Measurements from ENCODE around the gene DDB1. TPM values are rescaled to one million over a fixed set of nuclear protein-coding genes. Genes with fewer than 3 reads are reported as not detected.

Gene DDB1
- total and polyA plus RNA-seq, 2 of the 4 experiments (the other 2 are of a cell fraction), result 221 to 412 TPM

DNA sequence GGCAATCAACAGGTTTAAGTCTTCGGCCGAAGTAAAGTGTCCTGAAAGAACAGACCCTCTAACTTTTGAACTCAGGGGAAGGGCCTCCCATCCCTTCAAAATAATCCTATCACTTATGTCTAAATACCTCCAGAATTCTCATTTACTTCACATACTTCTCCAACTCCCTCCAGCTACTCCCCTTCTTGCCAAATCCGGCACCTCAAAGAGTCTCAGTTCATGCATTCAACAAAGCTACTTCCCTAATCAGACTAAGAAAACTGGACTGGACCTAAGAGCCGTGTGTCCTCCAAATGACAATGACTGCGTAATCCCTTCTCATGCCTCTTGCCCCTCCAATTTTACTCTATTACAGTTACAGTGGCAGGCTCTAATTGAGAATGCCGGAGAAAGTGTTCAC is 1.3 kb downstream of the DDB1 start:
- Histone ChIP-seq H2BK20ac (ENCODE audit: low read depth, low read length) (no peak overlapping the region), H3K79me1 (ENCODE audit: low read depth in 1 of 2, low read length in 2 of 2) (peaks cover 13 to 53% of the 10 kb centered on the region in 2 experiments), H2AK9ac (replicated peaks; ENCODE audit: low read depth, low read length, poor library complexity) (peak overlapping the region; percentile 98), H4K8ac (ENCODE audit: low read depth in 2 of 2, low read length in 2 of 2) (no peak overlapping the region), H4K5ac (ENCODE audit: low read depth, low read length) (no peak overlapping the region; the same call in 1 of the 2 replicates), H3K18ac (ENCODE audit: low read depth, low read length) (no peak overlapping the region), H2BK5ac (ENCODE audit: low read depth, low read length, poor library complexity, severe bottlenecking) (peak overlapping the region; percentile 23), H4K91ac (ENCODE audit: insufficient read depth, low read depth, low read length) (no peak overlapping the region), H3K4ac (ENCODE audit: low read depth, low read length) (no peak overlapping the region), H3K4me1 (ENCODE audit: control insufficient read depth, insufficient read depth, low read length) (peaks cover 18% of the 10 kb centered on the region), H4K20me1 (ENCODE audit: insufficient read depth, low read length) (peaks cover 46% of the 10 kb centered on the region), H3K23ac (ENCODE audit: low read depth, low read length) (peak overlapping the region; percentile 72; the same call in 1 of the 2 replicates), H3K9me3 (ENCODE audit: control insufficient read depth, insufficient read depth, low read length) (no peaks in the 10 kb centered on the region), H2AK5ac (ENCODE audit: low read depth, low read length) (no peak overlapping the region), H3K4me3 (ENCODE audit: insufficient read depth, low read depth, low read length) (peak overlapping the region; percentile 92), H3K4me2 (ENCODE audit: low read depth, low read length) (peak overlapping the region; percentile 100), H3K14ac (replicated peaks; ENCODE audit: low read depth, low read length) (0 out of 2 replicates have a peak overlapping the region, but pooled peaks have one; percentile 30), H2AFZ (replicated peaks; ENCODE audit: low read length, poor library complexity) (no peak overlapping the region), H3K56ac (ENCODE audit: extremely low read depth, insufficient read depth, low read length) (no peak overlapping the region; the same call in 1 of the 2 replicates), H3K9ac (ENCODE audit: low read depth, low read length) (peak overlapping the region; percentile 95), H2BK120ac (ENCODE audit: low read depth, low read length) (no peak overlapping the region), H3K9me1 (ENCODE audit: insufficient read depth, low read length) (peaks cover 6% of the 10 kb centered on the region), H2BK15ac (ENCODE audit: low read depth, low read length) (no peak overlapping the region), H3K27me3 (ENCODE audit: control insufficient read depth, insufficient read depth, low read length) (no peaks in the 10 kb centered on the region), H3K36me3 (ENCODE audit: control insufficient read depth, insufficient read depth, low read length) (peaks cover 23% of the 10 kb centered on the region), H3K27ac (ENCODE audit: insufficient read depth, low read length) (peak overlapping the region; percentile 24; the same call in 1 of the 2 replicates)
- CTCF ChIA-PET, result interaction anchor here (0.9 to 1.3 kb wide), 2 partner anchors 54 to 61 kb away, joined by 3 to 4 read pairs; partner anchors contain the start of gene TMEM216
- ATAC-seq (ENCODE audit: low read depth) (no peak), DNase-seq (no peak)
- TF ChIP-seq BHLHE40 (IDR thresholded peaks at IDR 0.05; ENCODE audit: low read depth, low read length) (no peak), POLR2A (IDR thresholded peaks at IDR 0.05; ENCODE audit: low read depth, low read length) (no peak), CHD1 (IDR thresholded peaks at IDR 0.05; ENCODE audit: low read depth, low read length) (no peak), NFE2L2 (IDR thresholded peaks at IDR 0.05; ENCODE audit: low read depth, low read length) (no peak), MAZ (IDR thresholded peaks at IDR 0.05; ENCODE audit: borderline replicate concordance, low read depth, low read length) (no peak), SMC3 (IDR thresholded peaks at IDR 0.05; ENCODE audit: low read depth, low read length) (no peak), RCOR1 (IDR thresholded peaks at IDR 0.05; ENCODE audit: insufficient replicate concordance, low read length) (no peak), FOS (IDR thresholded peaks at IDR 0.05; ENCODE audit: low read depth, low read length) (no peak), MXI1 (IDR thresholded peaks at IDR 0.05; ENCODE audit: borderline replicate concordance, low read depth, low read length) (no peak)
- TF ChIP-seq, protein P1, sequence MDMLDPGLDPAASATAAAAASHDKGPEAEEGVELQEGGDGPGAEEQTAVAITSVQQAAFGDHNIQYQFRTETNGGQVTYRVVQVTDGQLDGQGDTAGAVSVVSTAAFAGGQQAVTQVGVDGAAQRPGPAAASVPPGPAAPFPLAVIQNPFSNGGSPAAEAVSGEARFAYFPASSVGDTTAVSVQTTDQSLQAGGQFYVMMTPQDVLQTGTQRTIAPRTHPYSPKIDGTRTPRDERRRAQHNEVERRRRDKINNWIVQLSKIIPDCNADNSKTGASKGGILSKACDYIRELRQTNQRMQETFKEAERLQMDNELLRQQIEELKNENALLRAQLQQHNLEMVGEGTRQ (IDR thresholded peaks at IDR 0.05; ENCODE audit: low read depth, low read length), result no peak
- TF ChIP-seq, protein P2, sequence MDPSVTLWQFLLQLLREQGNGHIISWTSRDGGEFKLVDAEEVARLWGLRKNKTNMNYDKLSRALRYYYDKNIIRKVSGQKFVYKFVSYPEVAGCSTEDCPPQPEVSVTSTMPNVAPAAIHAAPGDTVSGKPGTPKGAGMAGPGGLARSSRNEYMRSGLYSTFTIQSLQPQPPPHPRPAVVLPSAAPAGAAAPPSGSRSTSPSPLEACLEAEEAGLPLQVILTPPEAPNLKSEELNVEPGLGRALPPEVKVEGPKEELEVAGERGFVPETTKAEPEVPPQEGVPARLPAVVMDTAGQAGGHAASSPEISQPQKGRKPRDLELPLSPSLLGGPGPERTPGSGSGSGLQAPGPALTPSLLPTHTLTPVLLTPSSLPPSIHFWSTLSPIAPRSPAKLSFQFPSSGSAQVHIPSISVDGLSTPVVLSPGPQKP (IDR thresholded peaks at IDR 0.05; ENCODE audit: borderline replicate concordance, low read depth, low read length), result no peak
- POLR2A ChIA-PET (ENCODE audit: unreplicated experiment), result interaction anchor here (0.9 kb wide), 1 partner anchor 30 kb away, joined by 4 read pairs; the partner anchor contains the start of genes CYB561A3 and TMEM138
- TSS peak; percentile 15 for BruUV-seq (replicated peaks)
- in situ Hi-C loops (cut with MboI; ENCODE audit: low sequenced_read_pairs) (no loop called here), dilution Hi-C loops (cut with HindIII; ENCODE audit: low sequenced_read_pairs, unreplicated experiment) (no loop called here), intact Hi-C loops (cut with micrococcal nuclease) (loop anchor here (5.0 to 10.0 kb wide), 2 partner anchors 96 to 303 kb away; partner anchors contain the start of gene CPSF7)
- 77% methylated on average over 3 of the region's 6 CpGs; no CpG with 5 or more reads in 1 of the 2 experiments for WGBS, 2 experiments (ENCODE audit: extremely low coverage in 2 of 2, insufficient read length in 1 of 2)
